Measurements from ENCODE around the gene P2RY14.

Gene P2RY14

GRCh38 chr3:151278230-151278629 is at the start of gene P2RY14:
TSS of gene P2RY14 (minus strand) at chr3:151278542. CDS start at chr3:151214316, 64,226 bp downstream.
- no peak for DNase-seq

GRCh38 chr3:151327571-151328198 is 49.3 kb upstream of the P2RY14 start:
- no peak for DNase-seq

DNA sequence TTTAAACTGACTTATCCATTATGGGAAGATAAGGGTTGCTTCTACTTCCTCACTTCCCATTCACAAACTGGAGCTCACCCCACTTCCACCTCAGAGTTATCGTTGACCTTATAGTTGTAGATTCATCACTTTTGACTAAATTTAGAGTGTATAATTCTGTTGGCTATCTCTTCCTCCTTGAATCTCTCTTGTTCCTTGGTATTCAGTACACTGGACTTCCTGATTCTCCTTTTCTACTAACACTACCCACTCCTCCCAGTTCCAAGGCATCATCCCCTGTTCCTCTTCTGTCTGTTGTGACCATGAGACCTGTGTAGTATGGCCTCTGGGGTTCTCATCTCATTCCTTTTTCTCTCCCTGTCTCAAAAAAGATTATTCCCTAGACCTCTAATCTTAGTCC is 44.2 kb upstream of the P2RY14 start:
- no peak for DNase-seq

DNA sequence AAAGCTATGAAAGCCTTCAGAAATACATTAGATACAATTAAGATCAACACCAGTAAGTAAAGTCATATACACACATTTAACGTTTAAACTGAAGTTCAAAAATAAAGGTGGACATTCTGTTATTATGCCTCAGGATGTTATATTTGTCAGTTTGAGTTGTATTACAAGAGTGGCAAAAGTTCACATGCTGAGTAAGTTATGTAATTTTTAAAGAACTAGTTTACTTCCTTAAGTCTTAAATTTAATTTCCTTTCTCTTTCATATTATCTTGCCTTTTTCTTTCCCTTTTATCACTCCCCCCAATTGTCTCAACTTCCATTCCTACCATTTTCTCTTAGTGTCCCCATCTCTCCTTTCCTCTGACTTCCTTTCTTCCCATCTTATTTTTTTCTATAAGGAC is 43.2 kb upstream of the P2RY14 start:
- DNase-seq = no peak

GRCh38 chr3:151320131-151320530 is 41.8 kb upstream of the P2RY14 start:
- no peak for DNase-seq

DNA sequence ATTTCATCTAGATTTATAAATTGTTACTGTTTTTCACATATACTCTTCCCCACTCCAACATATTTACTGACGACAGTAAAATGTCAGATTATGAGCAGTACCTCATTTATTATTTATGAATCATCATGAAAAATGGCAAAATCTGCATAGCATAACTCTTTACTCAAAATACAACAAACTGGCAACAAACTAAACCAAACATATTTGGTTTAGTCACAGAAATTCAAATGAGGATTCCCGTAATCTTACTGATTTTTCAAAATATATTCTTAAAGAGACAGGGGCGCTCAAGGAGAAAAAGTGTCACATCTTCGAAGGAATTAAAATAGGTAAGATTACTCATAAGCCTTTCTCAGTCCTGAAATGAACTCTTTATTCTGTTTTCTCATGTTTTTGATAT is 41.3 kb upstream of the P2RY14 start:
- DNase-seq = no peak

DNA sequence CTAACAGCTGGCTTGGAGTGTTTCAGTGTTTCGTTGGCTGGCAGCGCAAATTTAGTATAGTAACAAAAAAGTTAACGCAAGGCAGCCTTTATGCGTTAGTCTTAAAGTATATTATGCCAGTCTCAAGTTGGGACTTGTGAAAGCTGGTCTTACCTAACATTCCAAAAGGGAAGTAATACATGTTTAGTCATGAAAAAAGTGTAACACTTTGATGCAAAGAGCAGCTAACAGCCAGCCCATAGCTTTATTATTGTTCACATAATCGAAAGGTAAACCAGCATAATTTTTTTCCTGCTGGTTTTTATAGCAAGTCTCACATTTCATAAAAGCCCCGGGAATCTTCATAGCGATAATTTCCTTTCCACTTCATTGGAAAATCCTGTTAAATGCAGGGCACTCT is 40.6 kb upstream of the P2RY14 start:
- DNase-seq = no peak

DNA sequence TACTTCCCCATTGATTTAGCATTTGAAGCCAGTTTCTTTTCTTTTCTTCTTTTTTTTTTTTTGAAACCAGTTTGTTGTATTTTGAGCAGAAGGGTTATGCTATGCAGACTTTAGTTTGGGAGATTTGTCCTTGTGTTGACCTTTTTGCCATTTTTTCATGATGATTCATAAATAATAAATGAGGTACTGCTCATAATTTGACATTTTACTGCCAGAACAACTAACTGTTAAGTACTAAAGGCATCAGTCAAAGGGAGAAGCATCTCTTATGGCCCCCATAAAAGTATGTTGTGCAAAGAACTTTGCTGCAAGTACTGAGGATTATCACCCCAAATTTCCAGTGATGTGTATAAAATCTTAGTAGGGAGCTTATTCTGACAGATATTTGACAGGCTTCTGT is 40.0 kb upstream of the P2RY14 start:
- DNase-seq = no peak

GRCh38 chr3:151316267-151316991 is 38.1 kb upstream of the P2RY14 start, which contains the start of gene GPR87:
TSS of gene GPR87 (minus strand) at chr3:151316820. CDS start at chr3:151300100, 16,720 bp downstream.
- DNase-seq = no peak

DNA sequence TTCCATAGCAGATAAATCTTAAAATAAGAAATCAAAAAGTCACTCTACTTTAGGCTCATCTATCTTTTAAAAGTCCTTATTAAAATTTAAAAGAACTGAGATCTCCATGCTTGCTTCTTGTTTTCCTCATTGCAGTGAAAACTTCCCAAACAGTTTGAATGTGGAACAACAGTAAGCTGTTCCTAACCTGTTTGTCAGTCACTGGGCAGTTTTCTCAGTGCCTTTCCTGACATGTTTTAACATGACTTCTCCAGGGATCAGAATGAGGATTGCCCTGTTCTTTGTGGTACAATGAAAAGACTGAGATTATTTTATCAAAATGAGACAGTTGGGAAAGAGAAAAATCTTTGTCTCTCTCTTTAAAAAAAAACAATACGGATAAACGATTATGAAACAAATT is 37.5 kb upstream of the P2RY14 start:
- no peak for DNase-seq

DNA sequence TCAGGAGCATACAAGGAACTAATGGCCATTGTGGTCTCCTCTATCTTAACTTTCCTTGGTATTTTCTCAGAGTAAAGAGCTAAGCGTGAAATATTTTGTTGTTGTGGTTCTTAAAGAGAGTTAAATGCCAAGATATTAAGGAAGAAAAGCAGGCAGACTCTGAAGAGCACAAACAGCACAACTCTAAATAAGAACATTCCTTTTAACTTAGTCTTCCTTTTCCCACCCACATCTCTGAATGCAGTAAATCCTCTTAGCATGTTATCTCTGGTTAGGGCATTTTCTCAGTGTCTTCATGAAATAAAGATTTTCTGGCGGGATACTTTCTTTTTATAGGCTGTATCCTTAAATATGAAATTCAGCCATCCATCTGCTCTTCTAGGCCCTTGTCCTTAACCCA is 36.8 kb upstream of the P2RY14 start:
- no peak for DNase-seq

DNA sequence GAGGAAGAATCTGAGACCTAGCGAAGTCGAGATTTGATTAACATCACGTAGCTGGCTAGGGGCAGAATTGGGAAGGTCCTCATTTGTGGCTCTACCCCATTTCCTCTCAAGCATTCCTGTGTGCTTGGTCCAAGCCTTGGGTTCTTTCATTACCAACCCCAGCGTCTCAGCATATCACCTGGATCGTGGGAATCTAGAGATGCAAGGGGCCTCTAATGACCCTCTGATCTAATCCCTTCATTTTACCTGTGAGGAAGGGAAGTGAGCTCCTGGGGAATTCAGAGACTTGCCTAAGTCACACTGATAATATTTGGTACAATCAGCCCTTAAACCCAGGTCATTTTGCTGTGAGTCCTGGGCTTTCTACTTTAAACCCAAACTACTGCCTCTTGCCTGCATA is 36.3 kb upstream of the P2RY14 start:
- DNase-seq = no peak

DNA sequence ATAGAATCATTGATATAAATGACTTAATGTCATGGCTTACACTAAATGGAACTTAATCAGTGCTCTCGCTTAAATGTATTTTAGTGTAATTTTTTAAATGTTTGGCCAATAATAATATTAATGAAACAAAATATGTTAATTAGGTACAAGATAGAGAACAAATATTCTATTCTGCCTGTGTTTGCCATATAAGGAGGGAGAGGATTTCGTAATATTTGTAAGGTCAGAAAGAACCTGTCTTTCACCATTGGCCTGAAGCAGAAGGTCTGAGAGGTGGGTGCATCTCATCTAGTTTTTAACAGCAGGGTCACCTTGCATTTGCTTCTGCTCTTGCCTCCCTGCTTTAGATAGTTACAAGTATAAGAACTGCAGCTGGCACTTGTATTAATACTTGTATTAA is 35.8 kb upstream of the P2RY14 start:
- DNase-seq = no peak

DNA sequence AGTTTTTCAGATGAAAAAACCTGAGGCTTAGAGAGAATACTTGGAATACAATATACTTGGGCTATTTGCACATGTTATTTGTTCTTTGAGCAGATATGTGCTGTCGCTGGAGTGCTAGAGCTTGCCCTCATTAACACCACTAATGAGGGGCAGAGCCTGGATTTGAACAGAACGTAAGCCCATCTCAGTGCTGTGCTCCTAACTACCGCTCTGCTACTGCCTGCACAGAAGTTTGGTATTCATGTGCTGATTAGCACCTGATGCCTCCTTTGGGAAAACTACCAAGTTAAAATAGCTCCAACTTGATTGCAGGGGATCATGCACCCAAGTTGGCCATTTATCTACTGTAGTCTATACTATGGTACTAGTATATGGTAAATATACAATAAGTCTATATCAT is 34.6 kb upstream of the P2RY14 start:
- no peak for DNase-seq

GRCh38 chr3:151309566-151309965 is 31.2 kb upstream of the P2RY14 start:
- DNase-seq = no peak

GRCh38 chr3:151307583-151308488 is 29.5 kb upstream of the P2RY14 start:
- DNase-seq = no peak

DNA sequence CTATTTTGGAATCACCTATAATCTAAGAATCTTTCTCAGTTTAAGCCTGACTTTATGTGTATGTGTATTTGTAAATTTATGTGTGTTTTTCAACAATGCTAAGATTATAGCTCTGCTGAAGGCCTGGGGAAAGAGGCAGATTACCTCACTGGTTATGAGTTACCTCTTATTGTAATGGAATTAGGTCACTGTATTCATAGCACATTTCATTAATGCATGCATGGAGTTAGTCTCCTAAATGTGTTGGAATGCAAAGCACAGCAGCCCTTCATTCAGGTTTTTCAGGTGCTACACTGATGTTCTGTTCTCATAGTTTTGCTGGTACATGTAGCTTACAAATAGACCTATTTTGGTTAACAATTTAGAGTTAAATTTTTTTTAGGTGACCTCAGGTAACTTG is 28.8 kb upstream of the P2RY14 start:
- DNase-seq = no peak

DNA sequence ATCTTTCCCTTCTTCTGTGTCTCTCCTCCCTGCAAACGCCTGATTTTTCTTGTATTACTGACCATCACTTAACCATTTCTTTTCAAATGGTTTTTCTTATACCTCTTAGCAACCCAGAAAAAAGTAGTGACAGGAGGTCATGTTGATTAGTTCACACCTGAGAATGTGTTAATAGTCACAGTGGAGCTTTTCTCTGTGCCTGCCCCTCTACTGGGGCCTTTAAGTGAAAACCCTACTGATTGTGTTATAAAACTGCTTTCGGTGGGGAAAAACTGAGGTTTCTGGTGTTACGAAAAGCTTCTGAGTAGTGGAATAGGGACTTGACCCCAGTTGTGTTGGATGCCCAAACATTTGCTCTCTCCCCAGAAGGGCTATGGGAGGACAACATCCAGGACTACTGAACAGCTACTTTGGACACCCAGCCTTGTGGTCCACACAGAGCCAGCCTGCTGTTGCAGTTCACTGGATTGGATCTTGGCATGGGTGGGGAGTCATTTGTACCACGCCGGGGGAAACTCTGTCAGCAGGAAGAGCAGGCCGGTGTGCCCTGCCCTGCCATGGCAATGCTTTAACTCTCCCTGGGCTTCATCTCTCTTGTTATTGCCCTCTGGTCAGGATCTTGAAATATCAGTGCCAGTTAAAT is 27.9 kb upstream of the P2RY14 start:
- no peak for DNase-seq

GRCh38 chr3:151305775-151306151 is 27.4 kb upstream of the P2RY14 start:
- DNase-seq = no peak

GRCh38 chr3:151305060-151305774 is 26.9 kb upstream of the P2RY14 start:
- DNase-seq = no peak

- DNase-seq = no peak
These were observed 25.4 kb upstream of the P2RY14 start for GRCh38 chr3:151303751-151304150.

DNA sequence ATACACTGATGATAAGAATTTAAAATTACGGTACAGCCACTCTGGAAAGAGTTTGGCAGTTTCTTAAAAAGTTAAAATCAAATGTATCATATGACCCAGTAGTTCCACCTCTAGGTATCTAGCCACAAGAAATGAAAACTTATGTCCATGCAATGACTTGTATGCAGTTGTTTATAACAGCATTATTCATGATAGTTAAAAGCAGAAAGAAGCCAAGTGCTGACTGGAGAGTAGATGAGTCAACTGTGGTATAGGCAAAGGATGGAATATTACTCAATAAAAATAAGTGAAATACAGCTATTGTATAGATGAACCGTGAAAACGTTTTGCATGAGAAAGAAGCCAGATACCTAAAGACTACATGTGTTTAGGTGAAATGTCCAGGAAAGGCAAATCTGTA is 23.4 kb upstream of the P2RY14 start:
- no peak for DNase-seq

GRCh38 chr3:151300539-151300938 is 22.2 kb upstream of the P2RY14 start:
- DNase-seq = no peak
